ENCODE data around the gene KLHL6.

Gene KLHL6

DNA sequence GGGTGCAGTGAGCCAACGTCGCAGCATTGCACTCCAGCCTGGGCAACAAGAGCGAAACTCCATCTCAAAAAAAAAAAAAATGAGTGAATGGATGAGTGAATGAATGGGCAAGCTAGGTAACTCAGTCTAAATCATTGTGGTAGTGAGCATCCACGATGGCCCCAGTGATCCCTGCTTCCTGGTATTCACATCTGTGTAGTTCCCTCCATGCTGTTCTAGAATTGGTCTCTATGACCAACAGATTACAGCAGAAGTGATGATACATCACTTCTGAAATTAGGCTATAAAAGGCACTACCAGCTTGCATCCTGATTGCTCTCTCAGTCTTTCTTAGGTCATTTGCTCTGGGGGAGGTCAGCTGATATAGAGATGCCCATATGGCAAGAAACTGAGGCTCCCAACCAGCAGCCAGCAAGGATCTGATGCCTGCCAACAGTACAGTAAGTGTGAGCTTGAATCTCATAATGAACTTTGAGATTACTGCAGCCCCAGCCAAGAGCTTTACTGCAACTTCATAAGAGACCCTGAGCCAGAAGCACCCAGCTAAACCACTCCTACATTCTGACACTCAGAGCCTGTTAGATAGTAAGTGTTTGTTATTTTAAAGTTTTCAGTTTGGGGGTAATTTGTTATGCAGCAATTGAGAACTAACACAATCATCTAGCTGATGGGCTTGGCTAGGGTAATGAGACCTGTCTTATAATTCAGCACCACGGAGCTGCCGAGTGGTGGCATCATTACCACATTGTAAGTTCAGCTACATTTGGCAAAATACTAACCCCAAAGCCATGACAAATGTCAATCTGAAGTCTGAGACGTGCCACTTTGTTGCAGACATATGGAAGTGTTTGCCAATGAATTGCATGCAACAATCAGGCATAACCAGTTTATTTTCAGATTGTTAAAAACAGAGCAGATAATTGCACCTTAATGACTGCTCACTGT, 53.0 kb downstream of the KLHL6 start:
- no peak for DNase-seq

DNA sequence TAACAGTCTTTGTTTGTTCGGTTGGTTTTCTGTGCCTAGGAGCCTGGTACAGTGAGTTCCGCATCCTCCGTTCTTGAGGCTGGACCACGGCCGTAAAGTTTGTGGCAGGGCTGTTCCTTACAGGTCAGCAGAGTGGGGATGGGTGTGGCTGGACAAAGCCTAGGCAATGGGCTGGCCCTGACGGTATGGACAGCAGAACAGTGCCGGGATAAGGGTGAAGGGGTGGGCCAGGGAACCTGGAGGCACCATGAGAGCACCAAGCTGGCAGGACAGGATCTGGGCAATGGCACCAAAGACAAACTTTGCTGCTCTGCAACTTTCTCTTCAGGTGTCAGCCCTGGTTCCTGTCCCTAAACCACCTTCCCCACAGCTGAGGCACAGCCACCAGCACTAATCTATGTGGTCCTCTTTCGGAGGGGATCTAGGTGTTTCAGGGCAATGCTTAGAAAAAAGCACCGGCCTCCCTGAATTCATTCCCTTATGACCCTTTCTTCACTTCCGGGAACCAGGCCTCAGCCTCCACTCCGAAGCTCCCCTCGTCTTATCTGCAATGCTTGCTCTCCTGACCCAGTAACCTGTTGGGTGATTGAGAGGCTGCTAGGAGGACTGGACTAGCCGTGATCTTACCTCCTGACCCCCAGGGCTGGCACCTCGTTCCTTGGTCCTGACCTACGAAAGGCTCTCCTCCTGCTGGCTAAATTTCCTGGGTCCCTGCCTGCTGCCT, 54.4 kb downstream of the KLHL6 start:
- DNase-seq: no peak

DNA sequence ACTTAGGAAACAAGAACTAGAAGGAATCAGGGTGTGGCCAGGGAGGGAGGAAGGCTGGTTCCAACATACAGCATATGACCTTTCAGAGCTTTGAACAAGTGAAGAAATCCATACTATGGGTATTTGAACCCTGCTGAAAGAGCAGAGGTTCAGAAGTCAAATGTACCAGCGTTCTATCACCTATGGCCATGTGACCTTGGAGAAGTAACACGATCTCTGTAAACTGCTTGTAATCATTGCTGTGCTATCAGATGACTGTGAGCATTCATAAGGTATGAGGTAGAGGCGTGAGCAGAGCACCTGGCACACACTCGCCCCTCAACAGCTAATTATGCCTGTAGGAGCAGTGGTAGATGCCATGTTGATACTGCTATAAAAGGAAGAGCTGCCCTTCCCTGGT, 55.2 kb downstream of the KLHL6 start:
- no peak for DNase-seq

DNA sequence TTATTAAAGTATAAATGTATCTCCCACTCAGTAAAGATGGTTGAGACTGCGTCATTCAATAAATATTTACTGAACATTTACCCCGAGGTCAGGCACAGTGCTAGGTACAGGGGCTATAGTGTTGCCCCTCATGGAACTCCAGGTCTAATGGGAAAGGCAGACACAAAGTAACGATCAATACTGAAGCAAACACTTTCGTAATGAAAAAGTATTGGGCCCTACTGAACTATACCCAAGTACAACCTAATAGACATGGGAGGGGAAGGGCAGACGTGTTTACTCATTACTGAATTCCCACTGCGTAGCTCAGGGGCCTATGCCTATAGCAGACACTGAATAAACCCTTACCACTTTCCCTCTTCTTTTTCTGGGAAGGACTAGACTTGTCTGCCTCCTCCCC, 56.9 kb downstream of the KLHL6 start:
- DNase-seq: no peak

DNA sequence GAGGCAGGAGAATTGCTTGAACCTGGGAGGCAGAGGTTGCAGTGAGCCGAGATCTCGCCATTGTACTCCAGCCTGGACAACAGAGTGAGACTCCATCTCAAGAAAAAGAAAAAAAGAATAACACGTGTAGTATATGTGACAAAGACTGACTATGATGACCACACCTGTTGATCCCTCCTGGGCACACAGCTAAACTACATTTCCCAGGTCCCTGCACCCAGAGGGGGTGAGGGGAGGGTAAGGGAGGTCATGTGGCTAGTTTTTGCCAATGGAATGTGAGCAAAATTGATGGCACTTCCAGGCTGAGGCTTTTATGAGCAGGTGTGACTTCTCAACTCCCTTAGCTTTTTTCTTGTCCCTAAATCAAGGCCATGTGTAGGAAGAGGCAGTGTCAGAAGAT, 58.2 kb downstream of the KLHL6 start:
- no peak for DNase-seq

DNA sequence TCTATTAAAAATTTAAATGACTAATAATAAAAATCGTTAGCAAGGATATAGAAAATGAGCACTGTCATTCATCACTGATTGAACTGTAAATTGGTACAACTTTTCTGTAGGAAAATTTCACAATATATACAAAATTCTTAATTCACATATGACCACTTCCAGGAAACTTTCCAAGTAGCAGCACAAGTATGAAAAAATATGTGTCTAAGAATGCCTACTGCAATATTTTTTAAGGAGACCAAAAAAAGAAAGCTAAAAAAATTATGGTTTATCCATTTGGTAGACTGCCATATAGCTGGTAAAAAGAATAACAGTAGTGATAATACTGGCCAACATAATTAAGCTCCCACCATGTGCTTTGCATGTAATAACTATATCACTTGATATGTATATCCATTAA, 59.2 kb downstream of the KLHL6 start:
- DNase-seq: no peak

DNA sequence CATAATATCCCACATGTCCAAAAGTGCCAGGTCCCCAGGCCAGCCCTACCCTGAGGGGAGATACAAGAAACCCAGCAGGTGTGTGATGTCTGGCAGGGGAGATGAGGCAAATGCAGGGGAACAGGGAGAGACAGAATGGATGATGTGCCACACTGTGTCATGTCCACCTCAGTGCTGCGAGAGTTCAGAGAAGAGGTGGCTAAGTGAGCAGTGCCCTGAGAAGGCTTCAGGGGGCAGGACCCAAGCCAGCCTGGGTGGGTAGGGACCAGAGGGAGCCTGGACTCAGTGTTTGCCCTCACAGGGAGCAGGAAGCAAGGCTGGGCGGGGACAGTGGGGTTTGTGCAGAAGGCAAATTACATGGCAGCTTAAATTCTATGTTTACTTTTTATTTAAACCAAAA, 61.2 kb downstream of the KLHL6 start:
- no peak for DNase-seq

DNA sequence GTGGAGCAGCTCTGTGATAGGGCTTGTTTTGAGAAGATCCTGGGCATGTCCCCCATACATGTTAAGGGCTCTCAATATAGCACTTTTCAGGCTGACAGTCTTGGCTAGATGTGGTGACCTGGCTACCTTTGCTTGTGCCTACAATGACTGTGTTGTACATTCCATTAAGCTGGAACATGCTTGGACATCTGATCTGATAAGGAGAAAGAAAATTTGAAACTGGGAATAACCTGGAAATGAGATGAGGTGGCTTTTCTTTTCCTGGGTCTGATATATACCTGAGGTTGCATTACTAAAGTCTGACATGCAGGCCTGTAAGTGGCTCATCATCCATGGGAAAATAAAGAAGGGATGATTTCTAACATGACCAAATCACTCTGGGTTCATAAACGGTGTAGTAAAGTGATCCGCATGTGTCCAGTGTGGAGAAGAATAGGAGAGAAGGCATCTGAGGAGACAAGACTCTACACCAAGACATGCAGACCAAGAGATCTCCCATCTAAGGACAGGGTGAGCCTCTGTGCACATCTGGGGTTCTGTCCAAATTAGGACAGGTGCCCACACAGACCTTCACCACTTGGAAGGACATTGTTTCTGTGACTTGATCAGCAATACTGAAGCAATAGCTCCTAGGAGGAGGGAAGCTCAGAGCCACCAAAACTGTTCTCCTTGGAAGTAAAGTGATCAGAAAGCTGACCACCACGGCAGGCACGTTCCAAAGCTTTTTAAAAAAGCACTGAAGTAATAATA, 62.0 kb downstream of the KLHL6 start:
- DNase-seq: no peak

DNA sequence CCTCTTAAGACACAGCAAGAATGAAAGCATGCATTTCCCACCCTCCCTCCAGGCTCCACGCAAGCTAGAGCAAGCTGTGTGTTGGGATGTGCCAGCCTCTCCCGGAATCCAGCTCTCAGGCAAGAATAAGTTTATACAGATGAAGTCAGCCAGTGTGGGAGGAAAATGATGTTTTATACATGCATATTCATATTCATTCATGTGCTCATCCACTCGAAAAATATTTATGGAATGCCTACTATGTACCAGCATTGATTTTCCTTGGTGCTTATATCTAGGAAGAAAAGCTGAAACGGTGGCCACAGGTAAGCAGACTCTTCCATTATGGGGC, 62.7 kb downstream of the KLHL6 start:
- no peak for DNase-seq

DNA sequence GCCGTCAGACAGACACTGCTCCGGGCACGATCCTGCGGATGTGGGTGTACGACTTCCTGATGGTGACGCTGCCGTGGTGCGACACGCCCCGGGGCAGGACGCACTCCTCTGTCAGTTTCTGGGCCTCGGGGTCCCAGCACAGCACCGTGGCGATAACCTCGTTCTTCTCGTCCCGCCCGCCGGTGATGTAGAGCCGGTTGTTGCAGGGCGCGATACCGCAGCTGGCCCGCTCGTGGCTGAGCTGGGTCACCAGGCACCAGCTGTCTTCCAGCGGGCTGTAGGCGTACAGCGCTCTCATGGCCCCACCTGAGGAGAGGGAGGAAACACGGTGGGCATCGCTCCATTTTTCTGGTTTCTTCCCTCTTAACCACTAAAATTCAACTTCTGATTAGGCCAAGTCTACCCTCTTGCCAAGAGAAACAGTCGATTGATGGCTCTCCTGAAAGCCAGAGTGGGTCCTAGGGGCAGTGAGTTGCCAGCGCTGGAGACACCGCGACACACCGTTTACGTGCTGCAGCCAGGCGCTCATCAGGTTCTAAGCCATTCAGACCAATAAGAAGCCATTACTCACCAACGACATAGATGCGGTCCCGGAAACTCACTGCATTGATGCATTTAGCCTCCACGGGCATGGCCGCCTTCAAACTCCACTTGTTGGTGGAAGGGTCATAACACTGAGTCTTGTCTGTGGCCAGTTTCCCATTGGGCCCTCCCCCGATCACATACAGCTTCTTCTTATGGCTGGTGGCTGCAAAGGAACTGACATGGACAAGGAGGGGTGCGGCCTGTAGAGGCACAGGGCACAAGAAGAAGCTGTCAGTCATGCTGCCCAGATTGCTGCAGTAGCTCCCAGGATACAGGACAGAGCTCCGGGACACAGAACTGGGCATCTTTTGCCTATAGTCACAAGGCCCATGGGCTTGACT, 63.3 kb downstream of the KLHL6 start:
- no peak for DNase-seq

DNA sequence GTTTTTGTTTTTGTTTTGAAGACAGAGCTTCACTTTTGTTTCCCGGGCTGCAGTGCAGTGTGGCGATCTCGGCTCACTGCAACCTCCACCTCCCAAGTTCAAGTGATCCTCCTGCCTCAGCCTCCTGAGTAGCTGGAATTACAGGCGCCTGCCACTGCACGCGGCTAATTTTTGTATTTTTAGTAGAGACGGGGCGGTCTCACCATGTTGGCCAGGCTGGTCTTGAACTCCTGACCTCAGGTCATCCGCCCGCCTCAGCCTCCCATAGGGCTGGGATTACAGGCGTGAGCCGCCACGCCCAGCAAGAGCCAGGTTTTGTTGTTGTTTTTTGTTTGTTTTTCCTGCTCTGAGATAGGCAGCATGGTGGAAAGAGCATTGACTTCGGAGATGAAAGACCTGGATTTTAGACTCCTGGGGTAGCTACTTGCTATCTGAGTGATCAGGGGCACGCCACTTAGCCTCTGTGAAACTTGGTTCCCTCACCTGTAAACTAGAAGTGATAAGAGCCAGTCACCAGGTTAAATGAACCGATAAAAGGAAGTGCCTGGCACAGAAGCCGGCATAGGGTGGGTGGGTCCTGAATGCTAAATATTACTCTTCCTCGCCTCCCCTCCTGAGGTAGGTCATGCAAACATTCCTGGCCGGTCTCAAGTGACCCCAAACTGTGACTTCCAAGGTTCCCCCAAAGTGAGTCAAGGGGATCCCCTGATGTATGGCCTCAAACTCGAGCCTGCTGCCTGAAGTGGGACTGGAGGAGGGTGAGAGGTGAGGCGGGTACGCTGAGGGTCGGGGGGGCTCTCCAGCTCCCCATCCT, 64.2 kb downstream of the KLHL6 start:
- no peak for DNase-seq

DNA sequence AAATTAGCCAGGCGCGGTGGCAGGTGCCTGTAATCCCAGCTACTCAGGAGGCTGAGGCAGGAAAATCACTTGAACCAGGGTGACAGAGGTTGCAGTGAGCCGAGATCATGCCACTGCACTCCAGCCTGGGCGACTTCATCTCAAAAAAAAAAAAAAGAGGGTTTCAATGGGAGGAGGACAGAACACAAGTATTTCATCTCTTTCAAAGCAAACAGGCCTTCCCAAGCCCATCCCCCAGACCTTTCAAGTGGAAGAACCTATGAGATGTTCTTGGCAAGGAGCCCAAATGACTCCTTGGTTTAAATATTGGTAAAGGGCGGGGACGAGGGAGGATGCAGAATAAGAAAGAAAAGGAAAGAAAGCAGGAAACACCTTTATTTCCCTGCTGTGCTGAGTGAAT, 64.9 kb downstream of the KLHL6 start:
- peak; percentile 52 for DNase-seq

DNA sequence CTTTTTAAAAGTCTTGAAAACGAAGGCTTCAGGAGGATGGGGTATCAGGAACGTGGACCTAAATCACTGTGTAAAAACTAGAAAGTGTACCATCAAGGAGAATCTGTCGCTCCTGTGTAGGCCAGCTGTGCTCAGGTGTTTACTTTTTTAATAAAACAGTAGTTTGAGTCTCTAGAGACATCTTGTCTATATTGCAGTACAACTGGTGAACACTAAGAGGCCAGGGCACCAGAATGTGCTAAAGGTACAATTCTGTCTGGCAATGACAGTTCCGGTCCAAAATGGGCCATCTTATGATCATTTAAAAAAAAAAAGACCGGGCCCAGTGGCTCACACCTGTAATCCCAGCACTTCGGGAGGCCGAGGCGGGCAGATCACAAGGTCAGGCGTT, 65.3 kb downstream of the KLHL6 start:
- no peak for DNase-seq

DNA sequence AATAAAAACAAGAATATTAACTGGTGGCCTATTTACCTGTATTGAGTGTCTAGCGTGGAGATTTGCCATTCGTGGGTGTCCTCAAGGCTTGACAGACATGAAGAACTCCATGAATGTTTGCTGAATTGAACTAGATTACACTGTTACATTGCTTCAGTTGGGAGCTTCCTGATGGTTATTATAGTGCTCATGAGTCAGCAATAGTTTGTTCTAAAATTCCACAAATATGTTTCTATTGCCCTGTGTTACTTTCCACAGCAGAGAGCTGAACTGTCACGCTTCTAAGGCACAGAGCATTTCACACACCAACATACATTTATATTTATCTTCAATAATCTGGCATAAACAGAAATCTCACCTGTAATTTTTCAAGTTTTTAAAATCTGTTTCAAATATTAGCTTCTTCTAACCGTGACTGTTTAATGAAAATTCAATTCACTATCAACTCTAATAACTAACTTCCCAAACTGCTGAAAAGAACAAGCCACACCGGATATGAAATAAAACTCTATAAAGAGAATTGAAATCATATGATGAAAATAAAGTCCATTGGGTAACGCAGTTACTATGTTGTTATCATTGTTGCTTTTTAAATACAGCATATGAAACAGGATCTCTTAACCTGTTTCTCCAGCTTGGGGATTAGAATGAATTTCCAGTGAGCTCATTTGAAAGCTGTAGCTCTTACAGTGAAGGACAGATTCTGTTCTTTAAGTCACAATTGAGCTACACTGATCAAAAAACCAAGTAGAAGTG, 65.9 kb downstream of the KLHL6 start:
- DNase-seq: no peak

DNA sequence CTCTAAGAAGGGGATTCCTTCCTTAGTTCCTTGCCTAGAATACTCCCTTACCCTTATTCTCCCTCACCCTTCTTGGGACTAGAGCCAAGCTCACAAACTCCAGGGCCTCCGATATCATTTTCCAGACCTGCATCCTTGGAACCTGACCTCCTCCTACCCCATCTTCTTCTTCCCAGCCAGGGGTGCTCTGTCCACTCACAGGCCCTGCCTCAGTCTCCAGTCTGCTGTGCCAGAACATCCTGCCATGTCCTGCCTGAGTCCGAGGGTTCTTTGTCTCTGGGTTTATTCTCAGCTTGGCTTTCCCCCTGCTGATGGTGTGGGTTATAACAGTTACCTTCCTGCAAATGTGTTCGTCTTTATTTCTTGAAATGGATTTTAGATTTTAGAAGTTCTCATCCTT, 67.2 kb downstream of the KLHL6 start:
- no peak for DNase-seq

DNA sequence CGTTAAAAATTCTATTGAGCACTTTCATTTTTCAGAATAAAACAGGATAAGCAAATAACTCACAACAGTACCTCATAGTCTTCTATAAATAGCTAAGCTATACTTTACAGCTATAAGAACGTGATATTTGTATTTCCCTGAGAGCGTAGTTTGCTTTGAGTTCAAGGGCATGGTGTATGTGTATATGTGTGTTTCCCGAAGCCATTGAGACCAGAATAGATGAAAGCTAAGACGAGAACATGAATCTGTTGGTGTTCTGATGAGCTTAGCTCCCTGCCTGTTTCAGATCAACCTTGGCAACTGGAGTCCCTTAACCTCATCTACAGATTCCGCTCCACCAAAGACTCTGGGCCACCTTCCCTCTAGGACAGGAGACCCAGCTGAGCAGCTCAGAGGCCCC, 67.6 kb downstream of the KLHL6 start:
- DNase-seq: no peak

DNA sequence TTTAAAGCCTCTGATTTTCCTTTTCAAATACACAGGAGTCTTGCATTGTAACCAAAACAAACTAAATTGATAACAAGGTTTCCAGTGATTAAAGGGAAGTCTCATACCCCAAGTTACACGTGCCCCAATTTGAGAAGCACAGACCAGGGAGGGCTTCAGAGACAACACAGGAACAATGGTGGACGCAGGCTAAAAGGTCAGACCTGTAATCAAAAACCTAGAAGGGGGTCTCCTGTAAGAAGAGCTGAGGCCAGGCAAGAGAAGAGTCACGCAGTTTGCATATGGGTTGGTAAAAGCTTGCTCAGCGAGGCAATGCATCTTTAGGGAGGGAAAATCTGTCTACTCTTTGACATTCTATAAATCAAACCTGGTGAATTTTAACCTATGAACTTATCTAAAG, 68.5 kb downstream of the KLHL6 start:
- DNase-seq: no peak

DNA sequence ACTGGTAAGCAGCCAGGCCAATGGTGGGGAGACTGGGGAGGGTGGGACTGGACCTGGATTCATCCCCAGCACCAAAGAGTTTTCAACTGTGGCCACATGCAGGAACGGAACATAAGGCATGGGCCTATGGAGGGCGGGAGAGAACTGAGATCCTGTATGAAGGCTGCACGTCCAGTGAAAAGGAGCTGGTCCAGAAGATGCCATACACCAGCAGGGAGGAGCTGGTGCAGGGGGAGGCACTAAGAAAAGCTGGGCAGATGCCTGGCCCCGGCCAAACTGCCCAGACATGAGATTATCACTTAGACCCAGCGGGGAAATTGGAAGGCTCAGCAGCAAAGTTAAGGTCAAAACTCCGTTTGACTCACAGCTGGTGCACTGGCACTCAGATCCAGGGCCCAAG, 69.0 kb downstream of the KLHL6 start:
- DNase-seq: no peak

DNA sequence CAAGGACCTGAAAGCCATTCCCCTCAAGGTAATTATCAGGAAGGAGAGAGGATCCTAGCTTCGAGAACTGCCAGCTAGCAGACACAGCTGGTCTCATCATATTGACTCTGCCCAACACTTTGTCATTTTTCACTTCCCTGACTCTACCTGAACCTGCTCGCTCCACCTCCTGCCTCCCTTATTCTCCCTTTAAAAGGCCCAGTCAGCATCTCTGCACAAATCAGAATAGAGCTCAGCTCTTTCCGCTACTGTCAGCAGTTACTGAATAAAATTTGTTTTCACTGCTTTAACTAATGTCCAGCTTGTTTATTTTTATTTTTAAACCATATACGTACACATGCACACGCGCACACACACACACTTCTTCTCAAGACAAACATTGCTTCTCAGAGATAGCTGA, 69.9 kb downstream of the KLHL6 start:
- DNase-seq: no peak

DNA sequence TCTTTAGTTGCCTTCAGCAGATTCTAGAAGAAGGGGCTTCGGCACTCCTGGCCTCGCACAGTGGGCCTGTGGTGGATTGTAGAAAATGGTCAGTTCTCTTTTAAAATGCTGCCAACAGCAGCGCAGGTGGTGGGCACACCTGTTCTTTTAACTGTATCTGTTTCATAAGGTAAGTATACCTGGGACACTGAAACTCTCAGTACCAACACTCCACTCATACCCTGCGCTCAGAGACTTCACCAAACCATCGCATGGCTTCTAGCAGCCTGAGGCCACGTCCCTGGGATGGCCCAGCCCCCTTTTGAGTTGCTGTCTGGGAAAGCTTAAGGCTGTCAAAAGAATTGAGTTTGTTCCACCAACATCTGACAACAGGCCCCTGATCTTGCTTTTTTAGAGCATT, 70.4 kb downstream of the KLHL6 start:
- no peak for DNase-seq

All from eye (tissue), 1 donor.